BLaER1 treated with 17β-estradiol and CSF1 and Interleukin-3, amounts not matched to agents 10 nM and 100 nM (cell line): ENCODE data around the gene PDCD2L.

ENCODE experiments used
- H3K27ac ChIP-seq, 11 experiments: shearing (Covaris generic); formaldehyde crosslinking; 2 replicates each; pipeline ENCODE4 v1.8.1; 2022
- H3K27me3 ChIP-seq, 11 experiments: shearing (Covaris generic); formaldehyde crosslinking; 2 replicates each; pipeline ENCODE4 v1.8.1; 2022
- H3K36me3 ChIP-seq, 11 experiments: shearing (Covaris generic); formaldehyde crosslinking; 2 replicates each; pipeline ENCODE4 v1.8.1; 2022
- H3K4me1 ChIP-seq, 10 experiments: shearing (Covaris generic); formaldehyde crosslinking; 2 replicates each; pipeline ENCODE4 v1.8.1; 2022
- H3K4me2 ChIP-seq, 11 experiments: shearing (Covaris generic); formaldehyde crosslinking; 2 replicates each; pipeline ENCODE4 v1.8.1; 2022
- H3K4me3 ChIP-seq, 10 experiments: shearing (Covaris generic); formaldehyde crosslinking; 2 replicates each; pipeline ENCODE4 v1.8.1; 2022
- H3K9ac ChIP-seq, 11 experiments: shearing (Covaris generic); formaldehyde crosslinking; 2 replicates each; pipeline ENCODE4 v1.8.1; 2022
- H3K9me3 ChIP-seq, 11 experiments: shearing (Covaris generic); formaldehyde crosslinking; replicated peaks in 1 of 11; 2 replicates each; pipeline ENCODE4 v1.8.1; 2022
- H4K20me1 ChIP-seq, 11 experiments: shearing (Covaris generic); formaldehyde crosslinking; 2 replicates each; pipeline ENCODE4 v1.8.1; 2022
- Cebpa-rat ChIP-seq, 11 experiments: shearing (Covaris generic); IDR thresholded peaks; 2 replicates each; pipeline ENCODE4 v1.8.1; 2022

PDCD2L gene

GRCh38 chr19:34404109-34404909, at the start of gene PDCD2L:
TSS of gene PDCD2L (plus strand) at chr19:34404399. CDS start at chr19:34404431, 32 bp downstream.
- peak within 1 kb of the TSS; percentile 81 to 99 (median 90) for H3K4me3 ChIP-seq
- peak within 1 kb of the TSS; percentile 39 to 77 (median 66); a peak in 21 of 22 replicates for H3K27ac ChIP-seq
- H3K9ac ChIP-seq = peak within 1 kb of the TSS; percentile 72 to 86 (median 82)
- no peaks in the 10 kb centered on the region for H3K27me3 ChIP-seq
- TF ChIP-seq Cebpa-rat (IDR thresholded peaks at IDR 0.05) = no peak
- H3K9me3 ChIP-seq = no peaks in the 10 kb centered on the region
- H4K20me1 ChIP-seq = peaks cover 0 to 39% (median 6%) of the 10 kb centered on the region in 11 experiments; a peak in 11 of 22 replicates
- peaks cover 31 to 53% (median 42%) of the 10 kb centered on the region in 11 experiments for H3K36me3 ChIP-seq
- H3K4me2 ChIP-seq = peak within 1 kb of the TSS; percentile 87 to 100 (median 97)
- peaks cover 12 to 24% (median 14%) of the 10 kb centered on the region in 10 experiments; a peak in 18 of 20 replicates for H3K4me1 ChIP-seq

DNA sequence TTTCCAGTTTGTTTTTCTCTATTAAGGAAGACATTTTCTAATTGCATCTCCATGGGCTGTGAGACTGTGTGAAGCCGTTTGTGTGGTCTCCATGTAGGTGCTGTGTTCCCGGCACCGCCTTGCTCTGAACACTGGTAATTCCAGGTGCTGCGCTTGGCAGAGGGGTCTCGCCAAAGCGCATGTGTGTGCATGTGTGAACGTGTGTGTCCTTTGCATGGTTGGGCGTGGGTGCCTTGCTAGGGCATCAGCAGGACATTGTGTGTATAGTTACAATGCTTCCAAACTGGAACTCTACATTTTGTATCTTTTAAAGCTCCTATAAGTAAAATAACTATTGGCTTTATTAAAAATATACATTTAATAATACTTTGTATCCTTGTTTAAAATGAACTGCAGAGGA, 49.0 kb upstream of the PDCD2L start:
- no peaks in the 10 kb centered on the region for H4K20me1 ChIP-seq
- H3K4me1 ChIP-seq = peaks cover 19 to 44% (median 30%) of the 10 kb centered on the region in 10 experiments
- H3K4me2 ChIP-seq = no peak overlapping the region
- H3K27me3 ChIP-seq = no peaks in the 10 kb centered on the region
- no peak overlapping the region for H3K4me3 ChIP-seq
- TF ChIP-seq Cebpa-rat (IDR thresholded peaks at IDR 0.05) = no peak
- H3K36me3 ChIP-seq = peaks cover 4 to 46% (median 29%) of the 10 kb centered on the region in 11 experiments; a peak in 16 of 22 replicates
- H3K27ac ChIP-seq = no peak overlapping the region
- H3K9ac ChIP-seq = no peak overlapping the region
- no peaks in the 10 kb centered on the region for H3K9me3 ChIP-seq

- Histone ChIP-seq H3K4me3 (no peak overlapping the region), H3K36me3 (peaks cover 4 to 37% (median 22%) of the 10 kb centered on the region in 11 experiments; a peak in 16 of 22 replicates), H3K27me3 (no peaks in the 10 kb centered on the region), H3K4me1 (peaks cover 20 to 35% (median 31%) of the 10 kb centered on the region in 10 experiments), H3K9ac (no peak overlapping the region), H3K9me3 (no peaks in the 10 kb centered on the region), H3K27ac (peak overlapping the region in 1 of 11 experiments; percentile 87; a peak in 1 of 22 replicates), H4K20me1 (no peaks in the 10 kb centered on the region), H3K4me2 (no peak overlapping the region; a peak in 1 of 22 replicates)
- TF ChIP-seq Cebpa-rat (IDR thresholded peaks at IDR 0.05) = no peak
These were observed 47.3 kb upstream of the PDCD2L start for GRCh38 chr19:34356875-34357274.

GRCh38 chr19:34357431-34357830, 46.8 kb upstream of the PDCD2L start:
- no peak overlapping the region for H3K9ac ChIP-seq
- no peak overlapping the region for H3K4me3 ChIP-seq
- H3K4me1 ChIP-seq = peaks cover 20 to 36% (median 31%) of the 10 kb centered on the region in 10 experiments
- TF ChIP-seq Cebpa-rat (IDR thresholded peaks at IDR 0.05) = no peak
- H3K36me3 ChIP-seq = peaks cover 4 to 32% (median 20%) of the 10 kb centered on the region in 11 experiments; a peak in 16 of 22 replicates
- no peaks in the 10 kb centered on the region for H3K27me3 ChIP-seq
- no peaks in the 10 kb centered on the region for H3K9me3 ChIP-seq
- peak overlapping the region in 1 of 11 experiments; percentile 87; a peak in 1 of 22 replicates for H3K27ac ChIP-seq
- no peaks in the 10 kb centered on the region for H4K20me1 ChIP-seq
- H3K4me2 ChIP-seq = peak overlapping the region in 5 of 11 experiments; percentile 59 to 89 (median 78); a peak in 5 of 22 replicates

DNA sequence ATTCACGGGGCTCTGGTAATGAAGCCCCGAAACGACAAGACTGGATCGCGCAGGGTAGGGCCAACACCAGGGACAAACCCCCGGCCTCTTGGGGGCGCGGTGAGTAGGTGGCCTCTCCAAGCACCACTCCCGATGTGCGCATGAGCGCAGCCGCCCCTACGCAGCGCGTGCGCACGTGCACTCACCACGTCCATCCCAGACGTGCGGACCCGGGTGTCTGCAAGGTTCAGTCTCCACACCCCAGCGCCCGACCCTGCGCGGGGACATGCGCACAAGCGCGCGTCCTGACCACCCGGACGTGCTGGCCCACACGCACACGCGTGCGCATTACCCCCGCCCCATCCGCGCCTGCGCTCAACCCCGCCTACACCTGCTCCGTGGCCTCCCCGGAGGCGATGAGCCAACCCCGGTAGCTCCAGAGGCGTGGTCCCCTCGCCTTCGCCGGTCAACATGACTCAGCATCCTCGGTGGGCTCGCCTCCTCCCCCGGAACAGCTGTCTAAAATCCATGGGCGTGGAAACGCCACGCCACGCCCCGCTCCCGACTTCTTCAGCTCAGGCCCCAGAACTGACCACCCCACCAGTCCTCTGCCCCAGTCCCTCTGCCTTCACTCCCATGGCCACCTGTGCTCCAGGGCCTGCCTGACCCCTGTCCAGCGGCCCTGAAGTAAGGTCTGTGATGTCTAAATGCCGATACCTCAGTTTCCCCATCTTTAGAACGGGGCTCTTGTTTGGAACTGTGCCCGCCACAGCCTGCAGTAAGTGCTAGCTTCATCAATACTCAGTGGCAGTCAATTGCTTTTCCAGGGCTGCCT, 44.9 kb upstream of the PDCD2L start:
- H3K9ac ChIP-seq = peak overlapping the region; percentile 52 to 76 (median 71)
- peaks cover 0 to 16% (median 9%) of the 10 kb centered on the region in 11 experiments; a peak in 9 of 22 replicates for H3K36me3 ChIP-seq
- peak overlapping the region; percentile 24 to 66 (median 50) for H3K4me3 ChIP-seq
- H3K4me2 ChIP-seq = peak overlapping the region; percentile 59 to 95 (median 78)
- H3K4me1 ChIP-seq = peaks cover 25 to 51% (median 35%) of the 10 kb centered on the region in 10 experiments
- H3K27me3 ChIP-seq = no peaks in the 10 kb centered on the region
- no peaks in the 10 kb centered on the region for H4K20me1 ChIP-seq
- TF ChIP-seq Cebpa-rat (IDR thresholded peaks at IDR 0.05) = no peak
- peak overlapping the region; percentile 54 to 87 (median 72) for H3K27ac ChIP-seq
- no peaks in the 10 kb centered on the region for H3K9me3 ChIP-seq

DNA sequence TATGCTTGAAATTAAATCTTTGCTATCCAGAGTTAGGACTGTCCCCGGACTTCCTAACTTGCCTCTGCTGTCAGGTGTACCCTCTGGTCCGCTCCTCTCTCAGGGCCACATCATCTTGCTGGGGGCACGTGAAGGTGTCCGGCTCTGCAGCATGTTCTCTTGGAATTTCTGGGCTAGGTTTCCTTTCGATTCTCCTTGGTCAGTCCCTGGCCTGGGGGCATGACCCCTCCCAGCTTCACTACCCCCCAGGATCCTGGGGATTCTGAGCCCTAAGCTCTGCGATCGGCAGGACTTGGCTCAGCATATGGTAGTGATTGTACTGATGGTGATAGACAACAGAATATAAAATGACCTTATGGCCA, 44.3 kb upstream of the PDCD2L start:
- H3K4me3 ChIP-seq = peak overlapping the region in 8 of 10 experiments; percentile 24 to 66 (median 49); a peak in 11 of 20 replicates
- no peaks in the 10 kb centered on the region for H4K20me1 ChIP-seq
- H3K27ac ChIP-seq = peak overlapping the region; percentile 54 to 87 (median 72)
- H3K4me2 ChIP-seq = peak overlapping the region; percentile 59 to 95 (median 78)
- H3K9me3 ChIP-seq = no peaks in the 10 kb centered on the region
- no peaks in the 10 kb centered on the region for H3K27me3 ChIP-seq
- H3K4me1 ChIP-seq = peaks cover 29 to 56% (median 38%) of the 10 kb centered on the region in 10 experiments
- peaks cover 0 to 10% (median 4%) of the 10 kb centered on the region in 11 experiments; a peak in 8 of 22 replicates for H3K36me3 ChIP-seq
- peak overlapping the region; percentile 52 to 76 (median 71); a peak in 16 of 22 replicates for H3K9ac ChIP-seq
- no peak for TF ChIP-seq Cebpa-rat (IDR thresholded peaks at IDR 0.05)

DNA sequence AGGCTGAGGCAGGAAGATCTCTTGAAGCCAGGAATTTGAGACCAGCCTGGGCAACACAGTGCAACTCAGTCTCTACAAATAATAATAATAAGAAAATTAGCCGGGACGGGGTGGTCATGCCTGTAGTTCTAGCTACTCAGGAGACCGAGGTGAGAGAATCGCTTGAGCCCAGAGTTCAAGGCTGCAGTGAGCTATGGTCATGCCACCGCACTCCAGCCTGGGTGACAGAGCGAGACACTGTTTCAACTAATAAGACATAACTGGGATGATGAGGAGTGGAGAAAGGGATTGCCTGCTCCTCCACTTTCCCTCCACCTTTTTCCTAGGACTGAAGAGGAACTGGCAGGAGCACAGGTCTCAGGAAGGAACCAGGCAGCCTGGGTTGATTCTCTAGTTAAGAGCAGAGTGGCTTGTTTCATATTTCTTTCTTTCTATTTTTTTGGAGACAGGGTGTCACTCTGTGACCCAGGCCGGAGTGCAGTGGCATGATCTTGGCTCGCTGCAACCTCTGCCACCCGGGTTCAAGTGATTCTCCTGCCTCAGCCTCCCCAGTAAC, 43.8 kb upstream of the PDCD2L start:
- Histone ChIP-seq H3K4me1 (peaks cover 29 to 56% (median 38%) of the 10 kb centered on the region in 10 experiments), H3K27ac (peak overlapping the region in 8 of 11 experiments; percentile 68 to 87 (median 73); a peak in 14 of 22 replicates), H3K36me3 (peaks cover 0 to 6% (median 0%) of the 10 kb centered on the region in 11 experiments; a peak in 4 of 22 replicates), H3K27me3 (no peaks in the 10 kb centered on the region), H3K9me3 (no peaks in the 10 kb centered on the region), H3K4me2 (peak overlapping the region in 7 of 11 experiments; percentile 59 to 95 (median 77); a peak in 8 of 22 replicates), H4K20me1 (peaks cover 0 to 2% (median 0%) of the 10 kb centered on the region in 11 experiments; a peak in 2 of 22 replicates), H3K4me3 (no peak overlapping the region), H3K9ac (peak overlapping the region in 4 of 11 experiments; percentile 60 to 76 (median 74); a peak in 4 of 22 replicates)
- TF ChIP-seq Cebpa-rat (IDR thresholded peaks at IDR 0.05) = no peak

DNA sequence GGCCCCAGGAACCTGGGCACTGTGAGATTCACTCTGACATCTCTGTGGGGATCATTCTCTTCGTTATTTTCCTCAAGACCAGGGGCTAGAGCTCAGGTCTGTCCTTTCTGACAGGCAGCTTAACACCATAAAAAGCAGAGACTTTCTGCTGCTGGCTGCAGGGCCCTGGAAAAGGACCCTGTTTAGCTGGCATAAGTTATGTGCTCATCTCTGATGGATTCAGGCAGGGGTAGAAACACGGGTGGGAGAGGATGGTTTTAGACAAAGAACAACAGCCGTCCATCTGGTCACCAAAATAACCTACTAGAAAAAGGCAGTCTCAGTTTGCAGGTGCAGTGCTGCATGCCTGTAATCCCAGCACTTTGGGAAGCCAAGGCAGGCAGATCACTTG, 41.5 kb upstream of the PDCD2L start:
- Histone ChIP-seq H3K9me3 (no peaks in the 10 kb centered on the region), H4K20me1 (peaks cover 18 to 25% (median 21%) of the 10 kb centered on the region in 11 experiments; a peak in 20 of 22 replicates), H3K27ac (peak overlapping the region in 1 of 11 experiments; percentile 2; a peak in 1 of 22 replicates), H3K4me3 (no peak overlapping the region), H3K9ac (no peak overlapping the region), H3K4me1 (peaks cover 47 to 70% (median 53%) of the 10 kb centered on the region in 10 experiments), H3K36me3 (peaks cover 13 to 16% (median 14%) of the 10 kb centered on the region in 11 experiments), H3K27me3 (no peaks in the 10 kb centered on the region), H3K4me2 (peak overlapping the region in 1 of 11 experiments; percentile 20; a peak in 3 of 22 replicates)
- peak in 2 of 11 experiments; percentile 3; a peak in 1 of 22 replicates for TF ChIP-seq Cebpa-rat (IDR thresholded peaks at IDR 0.05)
